Spleen (tissue), 7 donors: Measurements from ENCODE around the gene ALDH1L1.

ENCODE experiments used
- CTCF ChIP-seq, 11 experiments: fragments of 200-600 bp in 7 of 11; fragments of 450-650 bp in 4 of 11; sonication (generic) in 4 of 11; IDR thresholded peaks in 8 of 11; conservative IDR thresholded peaks in 3 of 11; 1 replicate in 7 of 11; 2 replicates in 4 of 11; pipeline versions ENCODE4 v1.4.0 to v1.8.0; 2016 to 2021; ENCODE audit warnings: antibody characterized with exemption in 11 of 11, inconsistent platforms in 4 of 11, mild to moderate bottlenecking in 1 of 11
- POLR2A ChIP-seq, 3 donors: fragments of 450-650 bp; IDR thresholded peaks; one replicate each; pipeline ENCODE4 v1.5.1; 2017; ENCODE audit warnings: antibody characterized with exemption in 3 of 3, mild to moderate bottlenecking in 1 of 3
- POLR2AphosphoS5 ChIP-seq, 3 donors: sonication (generic); formaldehyde crosslinking; IDR thresholded peaks; one replicate each; pipeline ENCODE4 v1.5.1; 2017; ENCODE audit warnings: antibody characterized with exemption in 3 of 3
- donor health status: DM: no; HTN: no; CAD: no; lungs with moderate emphysema.
- donor health status: DM: no; HTN: no; CAD: no.
- donor health status: DM: no; HTN: no; CAD: no.

GRCh38 chr3:126152901-126153694, 27.3 kb downstream of the ALDH1L1 start:
- TF ChIP-seq POLR2A (IDR thresholded peaks at IDR 0.05), result no peak
- no peak for TF ChIP-seq CTCF (IDR thresholded peaks at IDR 0.05 in 8 of 11, conservative IDR thresholded peaks at IDR 0.05 in 3 of 11)
- no peak for TF ChIP-seq POLR2AphosphoS5 (IDR thresholded peaks at IDR 0.05)
